COLO829 (cell line): Measurements from ENCODE around the gene ALK.
A peak's percentile ranks its signal among the peaks of the same experiment; 100 is the strongest.

Experiments used
- DNase-seq: peaks from one replicate; pipeline ENCODE4 v3.0.0; 2012; ENCODE audit warnings: low spot score

ALK gene

GRCh38 chr2:29487967-29488555 lies 433.3 kb downstream of the ALK start:
- no peak for DNase-seq

- DNase-seq = no peak
Measured at GRCh38 chr2:29485631-29486030, 435.8 kb downstream of the ALK start.

DNA sequence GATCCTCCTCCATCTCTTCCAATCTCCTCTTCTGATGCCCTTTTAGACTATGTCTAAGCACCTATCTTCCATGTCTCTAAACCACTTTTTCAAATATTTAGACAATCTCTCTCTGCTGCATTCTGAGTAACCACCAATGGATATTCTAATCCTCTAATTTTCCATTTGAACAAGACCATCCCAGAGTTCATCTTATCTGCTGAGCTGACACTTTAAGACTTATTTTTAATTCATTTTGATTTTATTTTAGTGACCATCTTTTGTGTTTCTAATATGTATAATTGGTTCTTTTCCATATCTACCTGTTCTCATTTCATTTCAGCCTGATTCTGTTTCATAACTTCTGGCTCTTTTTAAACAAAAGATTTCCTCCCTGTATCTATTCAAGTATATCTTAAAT lies 436.3 kb downstream of the ALK start:
- no peak for DNase-seq

DNA sequence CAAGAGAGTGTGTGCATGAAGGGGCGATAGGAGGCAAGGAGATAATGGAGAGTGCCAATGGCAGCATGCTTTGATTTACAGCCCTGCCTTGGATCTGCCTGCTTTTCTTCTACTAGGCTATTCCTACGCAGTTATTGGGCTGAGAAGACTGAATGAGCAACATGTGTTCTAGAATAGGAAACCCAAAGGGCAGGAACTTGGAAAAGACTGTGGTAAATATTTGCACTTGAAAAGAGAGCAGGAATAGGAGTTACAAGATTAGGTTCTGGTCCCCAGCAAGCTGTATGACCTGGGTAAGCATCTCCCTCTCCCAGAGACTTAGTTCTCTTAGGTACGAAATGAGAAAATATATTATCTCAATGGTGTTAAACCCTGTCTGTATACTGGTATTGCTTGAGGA lies 438.5 kb downstream of the ALK start:
- DNase-seq = no peak

- no peak for DNase-seq
Measured at GRCh38 chr2:29482348-29482747, 439.0 kb downstream of the ALK start.

- DNase-seq = no peak
Measured at GRCh38 chr2:29481313-29481712, 440.1 kb downstream of the ALK start.

GRCh38 chr2:29480426-29480825 lies 441.0 kb downstream of the ALK start:
- peak; percentile 4 for DNase-seq

GRCh38 chr2:29479401-29479800 lies 442.0 kb downstream of the ALK start:
- DNase-seq = no peak

DNA sequence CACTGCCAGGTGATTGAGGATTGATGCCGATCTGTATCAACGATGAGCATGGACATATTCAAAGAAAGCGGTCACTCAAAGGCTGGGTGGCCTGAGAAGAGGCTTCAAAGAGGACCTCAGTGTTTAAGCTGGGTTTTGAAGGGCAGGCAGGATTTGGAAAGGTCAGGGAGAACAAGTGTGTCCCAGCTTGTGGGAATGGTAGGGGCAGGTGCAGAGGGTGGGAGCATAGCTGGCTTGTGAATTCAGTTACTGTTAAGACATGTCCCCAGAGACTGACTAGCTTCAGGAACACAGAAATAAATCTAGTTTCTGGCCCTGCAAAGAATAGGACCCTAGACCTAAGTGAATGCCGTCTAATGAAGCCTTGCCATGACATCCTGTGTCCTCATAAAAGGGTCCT lies 442.7 kb downstream of the ALK start:
- no peak for DNase-seq

- no peak for DNase-seq
Measured at GRCh38 chr2:29477186-29477585, 444.2 kb downstream of the ALK start.

DNA sequence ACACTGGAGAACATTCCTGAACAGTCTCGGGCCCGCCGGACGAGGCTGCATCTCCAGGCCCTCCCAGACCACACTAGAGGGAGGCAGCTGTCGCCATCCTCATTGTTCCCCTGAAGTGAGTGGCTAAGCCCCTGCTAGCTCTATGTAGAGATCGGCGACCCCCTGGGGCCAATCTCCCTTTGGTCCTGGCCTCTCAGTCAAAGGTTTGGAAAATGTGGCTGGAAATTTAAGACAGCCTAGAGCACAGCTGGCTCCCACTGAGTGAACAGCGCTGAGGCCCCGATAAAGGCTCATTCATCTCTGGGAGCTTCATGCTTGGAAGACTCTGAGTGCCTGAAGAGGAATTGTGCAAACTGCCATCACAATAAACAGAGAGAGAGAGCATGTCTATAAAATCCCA lies 445.9 kb downstream of the ALK start:
- no peak for DNase-seq

- no peak for DNase-seq
Measured at GRCh38 chr2:29469961-29470360, 451.4 kb downstream of the ALK start.

- DNase-seq = no peak
Measured at GRCh38 chr2:29469516-29469915, 451.9 kb downstream of the ALK start.

DNA sequence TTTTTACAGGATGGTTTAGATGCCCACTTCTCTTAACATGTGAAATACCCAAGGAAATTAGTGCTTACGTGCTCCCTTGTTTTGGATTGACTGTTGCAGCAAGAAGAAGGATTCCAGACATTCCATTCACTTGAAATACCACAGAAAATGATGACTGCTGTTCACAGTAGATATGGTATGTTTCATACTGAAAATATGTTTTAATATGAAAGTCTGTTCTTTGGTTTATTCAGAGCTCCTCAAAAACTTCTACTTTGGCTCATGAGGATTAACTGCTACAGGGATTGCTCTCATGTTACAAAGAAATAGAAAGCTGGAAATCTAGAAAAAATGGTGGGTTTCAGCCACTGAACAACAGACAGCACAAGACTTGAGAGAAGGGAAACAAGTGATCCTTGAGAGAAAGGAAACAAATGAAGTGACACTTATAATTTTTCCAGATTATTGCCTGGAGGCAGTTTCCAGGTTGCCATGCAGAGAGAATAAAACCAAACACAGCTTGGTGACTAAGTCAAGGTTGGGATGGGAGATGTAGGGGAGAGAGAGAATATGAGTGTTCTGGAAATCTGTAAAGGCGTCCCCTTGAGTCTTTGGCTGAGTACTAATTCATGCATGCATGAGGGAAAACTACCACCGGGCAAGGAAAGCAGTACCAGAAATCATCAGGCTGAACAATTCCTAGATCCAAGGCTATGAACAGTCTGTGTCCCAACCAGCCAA lies 458.0 kb downstream of the ALK start:
- DNase-seq = peak; percentile 20

GRCh38 chr2:29462293-29462692 lies 459.1 kb downstream of the ALK start:
- DNase-seq = no peak

GRCh38 chr2:29460190-29460589 lies 461.2 kb downstream of the ALK start:
- DNase-seq = no peak

- peak; percentile 19 for DNase-seq
Measured at GRCh38 chr2:29459445-29460179, 461.8 kb downstream of the ALK start.

DNA sequence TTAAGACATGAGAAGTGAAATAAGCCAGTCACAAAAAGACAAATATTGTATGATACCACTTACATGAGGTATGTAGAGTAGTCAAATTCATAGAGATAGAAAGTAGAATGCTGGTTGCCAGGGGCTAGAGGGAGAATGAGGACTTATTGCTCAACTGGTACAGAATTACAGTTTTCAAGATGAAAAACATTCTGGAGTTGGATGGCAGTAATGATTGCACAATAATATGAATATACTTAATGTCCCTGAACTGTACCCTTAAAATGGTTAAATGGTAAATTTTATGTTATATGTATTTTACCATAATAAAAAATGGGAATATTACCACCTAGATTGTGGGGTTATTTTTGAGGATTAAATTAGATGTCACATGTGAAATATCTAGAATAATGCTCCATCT lies 465.0 kb downstream of the ALK start:
- DNase-seq = no peak

- peak; percentile 94 for DNase-seq
Measured at GRCh38 chr2:29455200-29455860, 466.1 kb downstream of the ALK start.

DNA sequence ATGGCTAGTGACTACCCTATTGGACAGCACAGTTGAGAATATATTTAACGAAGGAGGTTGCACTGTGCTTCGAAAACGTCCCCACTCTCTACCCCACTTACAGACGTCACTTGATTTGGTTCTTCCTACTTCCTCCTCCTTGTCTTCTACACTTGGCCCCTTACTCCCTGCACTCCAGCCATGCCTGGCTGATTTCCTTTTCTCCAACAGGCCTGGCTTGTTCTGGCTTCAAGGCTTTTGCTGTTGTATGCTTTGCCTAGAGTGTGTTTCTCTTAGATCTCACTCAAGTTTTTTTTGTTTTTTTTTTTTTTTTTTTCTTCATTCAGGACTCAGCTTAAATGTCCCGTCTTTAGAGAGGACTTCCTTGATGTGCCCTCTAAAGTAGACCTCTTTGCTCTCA lies 469.4 kb downstream of the ALK start:
- DNase-seq = no peak

DNA sequence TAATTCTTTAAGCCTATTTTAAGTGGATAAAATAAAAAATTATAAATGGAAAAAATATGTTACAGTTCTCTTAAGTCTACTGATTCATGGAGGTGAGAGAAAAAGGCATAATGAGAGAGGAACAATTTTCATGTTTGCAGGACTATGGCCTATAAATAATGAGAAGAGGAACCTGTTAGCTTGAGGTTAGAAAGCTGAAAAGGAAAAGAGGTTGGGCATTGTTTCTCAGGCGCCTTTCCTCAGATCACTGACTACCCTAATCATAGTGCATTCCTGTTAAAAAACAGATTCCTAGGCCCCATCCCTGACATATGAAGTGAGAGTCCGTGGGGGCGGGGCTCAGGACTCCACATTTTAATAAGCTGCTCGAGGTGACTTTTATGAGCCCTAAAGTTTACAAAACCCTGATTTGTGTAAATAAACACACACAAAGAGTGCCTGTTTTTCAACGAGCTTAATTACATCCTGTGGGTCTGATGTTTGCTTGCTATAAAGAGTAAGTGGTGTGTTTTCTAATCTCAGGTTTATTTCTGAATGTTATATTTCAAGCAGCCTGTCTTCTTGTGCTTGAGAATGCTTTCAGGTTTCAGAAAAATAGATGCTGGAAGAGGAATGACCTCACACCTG lies 470.7 kb downstream of the ALK start:
- DNase-seq = no peak

DNA sequence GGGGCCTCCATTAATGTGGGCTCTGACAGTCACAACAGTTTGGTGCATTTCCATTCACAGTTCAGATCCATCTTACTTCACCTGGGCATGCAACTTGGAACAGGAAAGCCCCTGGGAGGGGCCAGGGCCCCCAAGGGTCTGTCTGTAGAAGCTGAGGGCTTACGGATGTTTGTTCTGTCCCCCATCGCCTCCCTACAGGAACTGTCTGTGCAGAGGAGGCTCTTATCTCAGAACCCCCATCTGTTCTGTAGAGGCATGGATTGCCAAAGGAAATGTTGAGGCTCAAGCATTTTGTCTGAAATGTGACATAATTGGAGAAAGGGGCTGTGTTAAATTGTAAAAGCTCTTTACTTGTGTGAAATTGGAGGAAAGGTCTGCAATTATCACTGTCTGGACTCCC lies 471.9 kb downstream of the ALK start:
- DNase-seq = no peak
